ENCODE results near the gene COX7A2L. TPM values are rescaled to one million over a fixed set of nuclear protein-coding genes. Genes with fewer than 3 reads are reported as not detected.

COX7A2L gene
- total and polyA plus RNA-seq, 10 of the 15 experiments (the other 5 are each of a cell fraction or from before 2014, with no cell fraction given): 134 to 532 (median 222) TPM

DNA sequence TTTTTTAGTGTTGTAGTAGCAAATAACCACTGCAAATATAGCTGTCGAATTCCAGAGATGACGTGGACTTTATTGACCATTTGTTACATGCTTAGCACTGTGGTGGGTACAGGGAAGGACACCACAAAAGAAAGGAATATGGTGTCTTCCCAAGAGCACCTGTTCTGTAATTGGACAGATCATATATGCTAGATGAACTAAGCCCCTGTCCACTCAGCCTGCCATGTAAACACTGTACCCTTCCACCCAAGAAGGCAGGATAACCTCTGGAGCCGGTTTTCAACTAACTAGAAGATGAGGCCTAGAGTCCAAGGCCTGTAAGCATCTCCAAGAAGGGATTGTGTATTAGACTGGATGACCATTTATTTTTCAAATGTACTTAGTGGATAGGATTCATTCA is 44.1 kb downstream of the COX7A2L start (continued):
- TF ChIP-seq ATF7 (IDR thresholded peaks at IDR 0.05; ENCODE audit: low read depth): no peak
- no peak for TF ChIP-seq CTCF (IDR thresholded peaks at IDR 0.05 in 2 of 3, conservative IDR thresholded peaks at IDR 0.05 in 1 of 3; ENCODE audit: control insufficient read depth in 2 of 3, extremely low read depth in 1 of 3, insufficient read depth in 1 of 3, low read depth in 3 of 3, low read length in 3 of 3)
- TF ChIP-seq NFIC (IDR thresholded peaks at IDR 0.05; ENCODE audit: low read depth, low read length): no peak
- no peak for TF ChIP-seq ZZZ3 (IDR thresholded peaks at IDR 0.05; ENCODE audit: control insufficient read depth, insufficient read length, low read depth)
- no peak for TF ChIP-seq DPF2 (IDR thresholded peaks at IDR 0.05)
- no peak for TF ChIP-seq POLR2AphosphoS5 (IDR thresholded peaks at IDR 0.05; ENCODE audit: low read length)
- no peak for TF ChIP-seq PML (IDR thresholded peaks at IDR 0.05; ENCODE audit: low read length)

DNA sequence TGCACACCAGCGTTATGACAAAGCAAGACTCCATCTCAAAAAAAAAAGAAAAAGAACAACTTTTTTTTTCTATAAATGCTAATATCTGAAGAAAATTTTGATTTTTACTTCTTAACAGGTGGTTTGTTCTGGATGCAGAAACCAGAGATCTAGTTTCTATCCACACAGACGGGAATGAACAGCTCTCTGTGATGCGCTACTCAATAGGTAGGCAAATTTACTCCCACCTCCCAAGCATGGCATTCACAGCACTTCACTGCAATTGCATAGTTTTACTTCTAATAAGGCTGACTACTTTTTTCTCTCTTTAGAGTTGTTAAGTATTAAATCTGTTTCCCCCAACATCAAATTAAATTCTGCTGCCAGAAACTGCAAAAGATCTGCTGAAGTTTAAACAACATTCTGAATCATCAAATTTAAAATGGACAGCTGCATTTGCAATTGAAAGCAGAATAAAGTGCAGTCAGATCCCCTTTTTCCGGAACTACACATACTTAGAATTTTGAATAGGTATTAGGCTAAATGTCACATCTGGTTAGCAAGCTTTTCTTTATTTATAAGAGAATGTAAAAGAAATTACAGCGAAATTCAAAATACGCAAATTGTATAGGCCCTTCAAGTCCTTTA is 45.1 kb downstream of the COX7A2L start:
- Histone ChIP-seq H3K4me1 (ENCODE audit: control insufficient read depth, insufficient read depth, low read length) (no peaks in the 10 kb centered on the region), H3K9me3 (replicated peaks; ENCODE audit: control insufficient read depth, insufficient read depth, low read length) (no peaks in the 10 kb centered on the region), H3K27ac (ENCODE audit: control insufficient read depth, insufficient read depth) (no peak overlapping the region), H2AFZ (ENCODE audit: control insufficient read depth, low read depth, low read length) (no peak overlapping the region), H3K79me2 (ENCODE audit: control insufficient read depth, insufficient read depth, low read length) (no peaks in the 10 kb centered on the region), H3K4me3 (no peak overlapping the region), H3K4me2 (ENCODE audit: control insufficient read depth, insufficient read depth) (no peak overlapping the region), H3K36me3 (ENCODE audit: control insufficient read depth in 2 of 2, insufficient read depth in 2 of 2, low read length in 1 of 2) (peaks cover 0 to 6% of the 10 kb centered on the region in 2 experiments; a peak in 2 of 4 replicates), H4K20me1 (ENCODE audit: control insufficient read depth, insufficient read depth) (no peaks in the 10 kb centered on the region), H3K27me3 (replicated peaks in 1 of 2; ENCODE audit: control insufficient read depth in 2 of 2, insufficient read depth in 2 of 2, low read length in 1 of 2) (no peaks in the 10 kb centered on the region), H3K9ac (ENCODE audit: control insufficient read depth, insufficient read depth, low read length) (no peak overlapping the region)
- ChIA-PET RAD21 (ENCODE audit: unreplicated experiment) (interaction anchor here (0.6 kb wide), 1 partner anchor 1316 kb away, joined by 3 read pairs; no protein-coding TSS in a partner anchor), POLR2A (no interaction called here), SMC1A (ENCODE audit: uncharacterized antibody, unreplicated experiment) (interaction anchor here (0.6 kb wide), 2 partner anchors 13 to 72 kb away, joined by 3 read pairs; no protein-coding TSS in a partner anchor), CTCF (interaction anchor here (0.6 to 2.0 kb wide), 2 partner anchors 13 to 322 kb away, joined by 3 to 7 read pairs; no protein-coding TSS in a partner anchor)
- 94% methylated on average over 6 of the region's 6 CpGs for WGBS (ENCODE audit: insufficient coverage, insufficient replicate concordance, low lambda C conversion rate, missing lambda C conversion rate)
- ATAC-seq: no peak
- DNase-seq (ENCODE audit: low read depth, low spot score): no peak
- intact Hi-C loops (cut with micrococcal nuclease; ENCODE audit: unreplicated experiment): no loop called here
- FAIRE-seq: no peak
- in situ Hi-C loops (cut with MboI): no loop called here
- BruUV-seq (replicated peaks): no TSS peak
- no peak for TF ChIP-seq YY1 (IDR thresholded peaks at IDR 0.05; ENCODE audit: low read depth, low read length)
- TF ChIP-seq, protein P1, sequence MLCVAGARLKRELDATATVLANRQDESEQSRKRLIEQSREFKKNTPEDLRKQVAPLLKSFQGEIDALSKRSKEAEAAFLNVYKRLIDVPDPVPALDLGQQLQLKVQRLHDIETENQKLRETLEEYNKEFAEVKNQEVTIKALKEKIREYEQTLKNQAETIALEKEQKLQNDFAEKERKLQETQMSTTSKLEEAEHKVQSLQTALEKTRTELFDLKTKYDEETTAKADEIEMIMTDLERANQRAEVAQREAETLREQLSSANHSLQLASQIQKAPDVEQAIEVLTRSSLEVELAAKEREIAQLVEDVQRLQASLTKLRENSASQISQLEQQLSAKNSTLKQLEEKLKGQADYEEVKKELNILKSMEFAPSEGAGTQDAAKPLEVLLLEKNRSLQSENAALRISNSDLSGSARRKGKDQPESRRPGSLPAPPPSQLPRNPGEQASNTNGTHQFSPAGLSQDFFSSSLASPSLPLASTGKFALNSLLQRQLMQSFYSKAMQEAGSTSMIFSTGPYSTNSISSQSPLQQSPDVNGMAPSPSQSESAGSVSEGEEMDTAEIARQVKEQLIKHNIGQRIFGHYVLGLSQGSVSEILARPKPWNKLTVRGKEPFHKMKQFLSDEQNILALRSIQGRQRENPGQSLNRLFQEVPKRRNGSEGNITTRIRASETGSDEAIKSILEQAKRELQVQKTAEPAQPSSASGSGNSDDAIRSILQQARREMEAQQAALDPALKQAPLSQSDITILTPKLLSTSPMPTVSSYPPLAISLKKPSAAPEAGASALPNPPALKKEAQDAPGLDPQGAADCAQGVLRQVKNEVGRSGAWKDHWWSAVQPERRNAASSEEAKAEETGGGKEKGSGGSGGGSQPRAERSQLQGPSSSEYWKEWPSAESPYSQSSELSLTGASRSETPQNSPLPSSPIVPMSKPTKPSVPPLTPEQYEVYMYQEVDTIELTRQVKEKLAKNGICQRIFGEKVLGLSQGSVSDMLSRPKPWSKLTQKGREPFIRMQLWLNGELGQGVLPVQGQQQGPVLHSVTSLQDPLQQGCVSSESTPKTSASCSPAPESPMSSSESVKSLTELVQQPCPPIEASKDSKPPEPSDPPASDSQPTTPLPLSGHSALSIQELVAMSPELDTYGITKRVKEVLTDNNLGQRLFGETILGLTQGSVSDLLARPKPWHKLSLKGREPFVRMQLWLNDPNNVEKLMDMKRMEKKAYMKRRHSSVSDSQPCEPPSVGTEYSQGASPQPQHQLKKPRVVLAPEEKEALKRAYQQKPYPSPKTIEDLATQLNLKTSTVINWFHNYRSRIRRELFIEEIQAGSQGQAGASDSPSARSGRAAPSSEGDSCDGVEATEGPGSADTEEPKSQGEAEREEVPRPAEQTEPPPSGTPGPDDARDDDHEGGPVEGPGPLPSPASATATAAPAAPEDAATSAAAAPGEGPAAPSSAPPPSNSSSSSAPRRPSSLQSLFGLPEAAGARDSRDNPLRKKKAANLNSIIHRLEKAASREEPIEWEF (IDR thresholded peaks at IDR 0.05; ENCODE audit: insufficient replicate concordance, low read depth, low read length): no peak
- TF ChIP-seq ZSCAN29 (IDR thresholded peaks at IDR 0.05): no peak
- no peak for TF ChIP-seq NBN (IDR thresholded peaks at IDR 0.05)
- no peak for TF ChIP-seq TCF7 (IDR thresholded peaks at IDR 0.05; ENCODE audit: borderline replicate concordance)
- TF ChIP-seq MTA2 (IDR thresholded peaks at IDR 0.05; ENCODE audit: low read depth): no peak
- no peak for TF ChIP-seq EP300 (IDR thresholded peaks at IDR 0.05; ENCODE audit: borderline replicate concordance in 1 of 2, control insufficient read depth in 1 of 2, low read depth in 2 of 2, low read length in 2 of 2)
- no peak for TF ChIP-seq NFXL1 (IDR thresholded peaks at IDR 0.05; ENCODE audit: borderline replicate concordance)
- TF ChIP-seq IKZF1 (conservative IDR thresholded peaks at IDR 0.05): no peak
- no peak for TF ChIP-seq YBX1 (IDR thresholded peaks at IDR 0.05)
- no peak for TF ChIP-seq RUNX3 (IDR thresholded peaks at IDR 0.05; ENCODE audit: low read length)

Data from GM12878 (cell line).